ENCODE measurements around the gene IKZF4.

The IKZF4 gene

GRCh38 chr12:56021889-56022497 lies 1.1 kb downstream of the IKZF4 start:
- Histone ChIP-seq H3K14ac (ENCODE audit: low read length) (no peak overlapping the region), H2BK15ac (ENCODE audit: low read length) (no peak overlapping the region), H3K9ac (ENCODE audit: low read depth, low read length, poor library complexity) (no peak overlapping the region), H2AK5ac (ENCODE audit: low read depth, low read length) (no peak overlapping the region), H3K4me3 (ENCODE audit: low read length in 2 of 2) (peak overlapping the region; percentile 78 to 83), H3K9me3 (replicated peaks in 1 of 2; ENCODE audit: control insufficient read depth in 2 of 2, insufficient read depth in 1 of 2, low read depth in 1 of 2, low read length in 2 of 2) (no peaks in the 10 kb centered on the region), H3K4me1 (ENCODE audit: control insufficient read depth in 2 of 2, insufficient read depth in 1 of 2, low read depth in 1 of 2, low read length in 2 of 2) (peaks cover 12 to 18% of the 10 kb centered on the region in 2 donors), H3K36me3 (replicated peaks in 1 of 2; ENCODE audit: control insufficient read depth in 2 of 2, insufficient read depth in 2 of 2, low read length in 2 of 2) (peaks cover 11 to 62% of the 10 kb centered on the region in 2 donors), H2BK5ac (ENCODE audit: low read length) (peak overlapping the region; percentile 98), H4K8ac (ENCODE audit: low read depth, low read length) (no peak overlapping the region), H3K4ac (ENCODE audit: low read length) (no peak overlapping the region), H4K91ac (ENCODE audit: low read depth, low read length, poor library complexity) (no peak overlapping the region), H3K23ac (ENCODE audit: low read depth, low read length, poor library complexity) (no peak overlapping the region), H3K18ac (ENCODE audit: low read length) (no peak overlapping the region), H3K4me2 (ENCODE audit: insufficient read depth, low read length, poor library complexity, severe bottlenecking) (peak overlapping the region; percentile 85), H3K27me3 (ENCODE audit: control insufficient read depth in 3 of 3, insufficient read depth in 3 of 3, low read depth in 1 of 3, low read length in 3 of 3) (no peaks in the 10 kb centered on the region), H2BK12ac (ENCODE audit: low read length) (no peak overlapping the region), H3K79me1 (ENCODE audit: low read depth, low read length) (peaks cover 2% of the 10 kb centered on the region), H3K27ac (replicated peaks; ENCODE audit: low read length) (peak overlapping the region; percentile 97), H2BK120ac (ENCODE audit: low read depth, low read length) (no peak overlapping the region), H2AFZ (ENCODE audit: low read length) (peak overlapping the region; percentile 65)
- DNase-seq (ENCODE audit: low spot score), result no peak
- WGBS, 2 donors (ENCODE audit: extremely low coverage in 2 of 2, insufficient read length in 2 of 2, insufficient replicate concordance in 1 of 2), result no CpG with 5 or more reads among the region's 2 CpGs

GRCh38 chr12:56028511-56029165 lies 7.8 kb downstream of the IKZF4 start:
- H3K23ac ChIP-seq (ENCODE audit: low read depth, low read length, poor library complexity), result no peak overlapping the region
- H3K36me3 ChIP-seq (replicated peaks in 1 of 2; ENCODE audit: control insufficient read depth in 2 of 2, insufficient read depth in 2 of 2, low read length in 2 of 2), result peaks cover 42 to 97% of the 10 kb centered on the region in 2 donors
- H4K91ac ChIP-seq (ENCODE audit: low read depth, low read length, poor library complexity), result no peak overlapping the region
- WGBS, 2 donors (ENCODE audit: extremely low coverage in 2 of 2, insufficient read length in 2 of 2, insufficient replicate concordance in 1 of 2), result no CpG with 5 or more reads among the region's 5 CpGs
- H2AK5ac ChIP-seq (ENCODE audit: low read depth, low read length), result no peak overlapping the region
- no peak overlapping the region for H4K8ac ChIP-seq (ENCODE audit: low read depth, low read length)
- peaks cover 0 to 2% of the 10 kb centered on the region in 2 donors for H3K9me3 ChIP-seq (replicated peaks in 1 of 2; ENCODE audit: control insufficient read depth in 2 of 2, insufficient read depth in 1 of 2, low read depth in 1 of 2, low read length in 2 of 2)
- H3K4me2 ChIP-seq (ENCODE audit: insufficient read depth, low read length, poor library complexity, severe bottlenecking), result no peak overlapping the region
- H3K4me1 ChIP-seq (ENCODE audit: control insufficient read depth in 2 of 2, insufficient read depth in 1 of 2, low read depth in 1 of 2, low read length in 2 of 2), result no peaks in the 10 kb centered on the region
- no peak overlapping the region for H2BK12ac ChIP-seq (ENCODE audit: low read length)
- H3K4me3 ChIP-seq (ENCODE audit: low read length in 2 of 2), result no peak overlapping the region
- no peaks in the 10 kb centered on the region for H3K27me3 ChIP-seq (ENCODE audit: control insufficient read depth in 3 of 3, insufficient read depth in 3 of 3, low read depth in 1 of 3, low read length in 3 of 3)
- H3K9ac ChIP-seq (ENCODE audit: low read depth, low read length, poor library complexity), result no peak overlapping the region
- no peak overlapping the region for H3K14ac ChIP-seq (ENCODE audit: low read length)
- no peak overlapping the region for H2BK5ac ChIP-seq (ENCODE audit: low read length)
- H3K27ac ChIP-seq (replicated peaks; ENCODE audit: low read length), result no peak overlapping the region
- H3K18ac ChIP-seq (ENCODE audit: low read length), result no peak overlapping the region
- H2AFZ ChIP-seq (ENCODE audit: low read length), result no peak overlapping the region
- peaks cover 4% of the 10 kb centered on the region for H3K79me1 ChIP-seq (ENCODE audit: low read depth, low read length)
- no peak overlapping the region for H3K4ac ChIP-seq (ENCODE audit: low read length)
- no peak overlapping the region for H2BK15ac ChIP-seq (ENCODE audit: low read length)
- no peak for DNase-seq (ENCODE audit: low spot score)
- H2BK120ac ChIP-seq (ENCODE audit: low read depth, low read length), result no peak overlapping the region

- DNase-seq (ENCODE audit: low spot score), result no peak
- Histone ChIP-seq H4K8ac (ENCODE audit: low read depth, low read length) (no peak overlapping the region), H3K9me3 (replicated peaks in 1 of 2; ENCODE audit: control insufficient read depth in 2 of 2, insufficient read depth in 1 of 2, low read depth in 1 of 2, low read length in 2 of 2) (peaks cover 0 to 2% of the 10 kb centered on the region in 2 donors), H3K9ac (ENCODE audit: low read depth, low read length, poor library complexity) (no peak overlapping the region), H4K91ac (ENCODE audit: low read depth, low read length, poor library complexity) (no peak overlapping the region), H2AFZ (ENCODE audit: low read length) (no peak overlapping the region), H3K27ac (replicated peaks; ENCODE audit: low read length) (no peak overlapping the region), H3K18ac (ENCODE audit: low read length) (no peak overlapping the region), H3K4me3 (ENCODE audit: low read length in 2 of 2) (no peak overlapping the region), H3K23ac (ENCODE audit: low read depth, low read length, poor library complexity) (no peak overlapping the region), H3K4me1 (ENCODE audit: control insufficient read depth in 2 of 2, insufficient read depth in 1 of 2, low read depth in 1 of 2, low read length in 2 of 2) (no peaks in the 10 kb centered on the region), H3K27me3 (ENCODE audit: control insufficient read depth in 3 of 3, insufficient read depth in 3 of 3, low read depth in 1 of 3, low read length in 3 of 3) (no peaks in the 10 kb centered on the region), H2BK15ac (ENCODE audit: low read length) (no peak overlapping the region), H2BK12ac (ENCODE audit: low read length) (no peak overlapping the region), H3K4me2 (ENCODE audit: insufficient read depth, low read length, poor library complexity, severe bottlenecking) (no peak overlapping the region), H2AK5ac (ENCODE audit: low read depth, low read length) (no peak overlapping the region), H2BK120ac (ENCODE audit: low read depth, low read length) (no peak overlapping the region), H2BK5ac (ENCODE audit: low read length) (no peak overlapping the region), H3K14ac (ENCODE audit: low read length) (no peak overlapping the region), H3K4ac (ENCODE audit: low read length) (no peak overlapping the region), H3K79me1 (ENCODE audit: low read depth, low read length) (peaks cover 4% of the 10 kb centered on the region), H3K36me3 (replicated peaks in 1 of 2; ENCODE audit: control insufficient read depth in 2 of 2, insufficient read depth in 2 of 2, low read length in 2 of 2) (peaks cover 42 to 95% of the 10 kb centered on the region in 2 donors)
These were observed 8.3 kb downstream of the IKZF4 start for GRCh38 chr12:56029166-56029519.

- no peak overlapping the region for H2BK15ac ChIP-seq (ENCODE audit: low read length)
- no peak overlapping the region for H2BK12ac ChIP-seq (ENCODE audit: low read length)
- H3K9ac ChIP-seq (ENCODE audit: low read depth, low read length, poor library complexity), result no peak overlapping the region
- H4K91ac ChIP-seq (ENCODE audit: low read depth, low read length, poor library complexity), result no peak overlapping the region
- H3K14ac ChIP-seq (ENCODE audit: low read length), result no peak overlapping the region
- H2AFZ ChIP-seq (ENCODE audit: low read length), result no peak overlapping the region
- no peak overlapping the region for H3K23ac ChIP-seq (ENCODE audit: low read depth, low read length, poor library complexity)
- no CpG with 5 or more reads among the region's 6 CpGs for WGBS, 2 donors (ENCODE audit: extremely low coverage in 2 of 2, insufficient read length in 2 of 2, insufficient replicate concordance in 1 of 2)
- no peak overlapping the region for H3K4me2 ChIP-seq (ENCODE audit: insufficient read depth, low read length, poor library complexity, severe bottlenecking)
- DNase-seq (ENCODE audit: low spot score), result no peak
- H3K36me3 ChIP-seq (replicated peaks in 1 of 2; ENCODE audit: control insufficient read depth in 2 of 2, insufficient read depth in 2 of 2, low read length in 2 of 2), result peaks cover 47 to 95% of the 10 kb centered on the region in 2 donors
- H3K4me3 ChIP-seq (ENCODE audit: low read length in 2 of 2), result no peak overlapping the region
- H3K4me1 ChIP-seq (ENCODE audit: control insufficient read depth in 2 of 2, insufficient read depth in 1 of 2, low read depth in 1 of 2, low read length in 2 of 2), result no peaks in the 10 kb centered on the region
- no peak overlapping the region for H3K27ac ChIP-seq (replicated peaks; ENCODE audit: low read length)
- H3K79me1 ChIP-seq (ENCODE audit: low read depth, low read length), result peaks cover 2% of the 10 kb centered on the region
- no peak overlapping the region for H2AK5ac ChIP-seq (ENCODE audit: low read depth, low read length)
- no peak overlapping the region for H3K18ac ChIP-seq (ENCODE audit: low read length)
- no peak overlapping the region for H2BK5ac ChIP-seq (ENCODE audit: low read length)
- H3K4ac ChIP-seq (ENCODE audit: low read length), result no peak overlapping the region
- no peak overlapping the region for H4K8ac ChIP-seq (ENCODE audit: low read depth, low read length)
- H3K9me3 ChIP-seq (replicated peaks in 1 of 2; ENCODE audit: control insufficient read depth in 2 of 2, insufficient read depth in 1 of 2, low read depth in 1 of 2, low read length in 2 of 2), result peaks cover 0 to 2% of the 10 kb centered on the region in 2 donors
- no peak overlapping the region for H2BK120ac ChIP-seq (ENCODE audit: low read depth, low read length)
- no peaks in the 10 kb centered on the region for H3K27me3 ChIP-seq (ENCODE audit: control insufficient read depth in 3 of 3, insufficient read depth in 3 of 3, low read depth in 1 of 3, low read length in 3 of 3)
These were observed 8.9 kb downstream of the IKZF4 start for GRCh38 chr12:56029666-56030293.

Data from neuronal stem cell (in vitro differentiated cells).